Inflammatory macrophage treated with lipopolysaccharide for 4 hours (primary cell): Measurements from ENCODE around the gene ACOX3.

ENCODE experiments used
- DNase-seq: peaks from one replicate; pipeline ENCODE4 v3.0.0-alpha.2; 2020

ACOX3 gene

GRCh38 chr4:8370835-8371595 is 69.5 kb downstream of the ACOX3 start:
- no peak for DNase-seq

- no peak for DNase-seq
Measured at GRCh38 chr4:8370106-8370787, 70.3 kb downstream of the ACOX3 start.

DNA sequence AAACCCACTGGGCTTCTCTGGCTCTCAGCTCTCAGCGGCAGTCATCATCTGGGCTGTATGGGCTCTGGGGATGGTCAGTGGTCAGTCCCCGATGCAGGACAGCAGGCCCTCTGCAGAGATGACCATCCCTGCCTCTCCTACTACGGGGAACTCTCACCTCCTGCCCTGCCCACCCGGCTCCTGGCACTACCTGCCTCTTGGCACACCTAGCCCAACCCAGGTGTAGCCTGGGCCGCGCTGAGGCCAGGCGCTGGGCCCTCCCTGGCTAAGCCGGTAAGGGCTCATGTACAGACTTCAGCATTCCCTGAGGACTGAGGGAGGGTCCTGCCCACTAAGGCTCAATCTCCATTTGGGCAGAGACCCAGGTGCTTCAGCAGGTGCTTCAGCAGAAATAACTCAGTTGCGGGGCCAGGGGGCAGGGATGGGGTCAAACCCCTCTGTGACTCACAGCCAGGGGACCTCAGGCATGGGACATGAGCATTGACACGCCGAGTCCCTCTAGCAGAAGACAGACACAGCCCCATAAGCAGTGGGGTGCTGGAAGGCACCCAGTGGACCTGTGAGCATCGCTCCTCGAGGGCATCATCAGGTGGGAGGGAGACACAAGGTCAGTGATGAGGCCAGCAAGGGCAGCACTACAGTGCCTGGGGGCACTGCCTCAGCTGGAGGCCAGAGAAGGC is 71.0 kb downstream of the ACOX3 start:
- DNase-seq: no peak

GRCh38 chr4:8368998-8369397 is 71.5 kb downstream of the ACOX3 start:
- no peak for DNase-seq

DNA sequence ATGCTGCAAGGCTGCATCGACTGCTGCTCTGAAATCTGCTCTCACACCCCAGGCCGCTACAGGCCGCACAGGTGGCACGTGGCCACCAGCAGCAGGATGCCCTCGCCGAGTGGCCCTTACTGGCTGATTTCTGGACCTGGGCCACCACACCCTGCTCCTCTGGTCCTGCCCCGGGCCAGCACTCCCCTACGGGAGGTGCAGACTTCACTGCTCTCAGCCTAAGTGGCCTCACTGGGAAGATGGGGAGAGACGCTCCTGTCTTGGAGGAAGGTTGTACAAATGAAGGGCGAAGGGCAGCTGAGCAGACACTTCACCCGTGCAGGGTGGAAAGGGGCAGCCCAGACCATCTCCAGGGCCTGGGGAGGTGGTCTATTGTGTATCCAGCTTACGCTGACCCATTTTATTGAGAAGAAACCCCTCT is 72.5 kb downstream of the ACOX3 start:
- DNase-seq: no peak

DNA sequence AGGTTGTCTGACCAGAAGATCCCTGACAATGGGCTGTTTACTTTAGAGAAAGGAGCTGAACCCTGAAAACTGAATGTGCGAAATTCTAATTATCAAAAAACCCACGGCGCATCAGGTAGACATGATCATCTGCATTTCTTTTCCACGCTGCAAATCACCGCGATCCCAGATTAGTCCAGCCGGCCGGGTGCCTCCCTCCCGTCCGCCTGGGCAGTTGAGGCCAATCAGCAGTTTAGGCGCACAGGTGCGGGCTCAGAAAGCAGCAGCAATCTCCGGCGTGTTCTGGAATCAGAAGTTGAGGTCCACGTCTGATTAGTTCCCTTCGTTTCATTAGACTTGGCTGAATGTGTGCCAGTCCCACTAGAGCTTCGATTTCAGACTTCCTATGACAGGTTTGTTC is 73.9 kb downstream of the ACOX3 start:
- DNase-seq: no peak

DNA sequence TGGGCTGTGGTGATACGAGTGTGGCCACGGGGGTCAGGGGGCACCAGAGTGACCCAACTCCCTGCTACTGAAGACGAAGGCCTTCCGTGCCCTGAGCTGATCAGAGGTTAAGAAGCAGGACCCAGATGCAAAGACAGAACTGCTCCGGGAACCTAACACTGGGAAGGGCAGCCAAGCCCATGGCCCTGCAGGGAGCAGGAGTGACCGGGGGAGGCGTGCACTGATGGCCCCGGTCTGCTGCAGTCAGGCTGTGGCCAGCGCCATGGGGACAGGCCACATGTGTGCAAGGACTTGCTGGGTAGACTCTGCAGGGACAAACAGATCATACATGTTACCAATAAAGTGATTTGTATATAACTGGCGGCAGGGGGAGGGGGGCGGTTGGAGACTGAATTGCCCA is 74.6 kb downstream of the ACOX3 start:
- DNase-seq: no peak

DNA sequence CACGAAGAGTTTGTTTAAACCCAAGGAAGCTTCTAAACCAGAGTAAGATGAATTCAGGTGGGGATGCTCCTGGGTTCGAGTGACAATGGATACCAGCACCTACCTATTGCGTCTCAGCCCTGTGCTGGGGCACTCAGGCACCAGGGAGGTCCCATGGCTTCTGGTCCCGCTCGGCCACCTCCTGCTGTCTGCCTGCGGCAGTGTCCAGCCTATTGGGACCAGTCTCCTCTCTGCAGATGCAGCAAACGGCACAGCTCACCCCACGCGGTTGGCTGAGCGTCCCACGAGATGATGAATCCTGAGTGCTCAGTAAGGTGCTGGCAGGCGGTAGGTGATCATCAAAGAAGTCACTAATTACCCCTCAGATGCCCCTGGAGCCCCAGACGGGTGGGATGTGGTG is 75.2 kb downstream of the ACOX3 start:
- no peak for DNase-seq

DNA sequence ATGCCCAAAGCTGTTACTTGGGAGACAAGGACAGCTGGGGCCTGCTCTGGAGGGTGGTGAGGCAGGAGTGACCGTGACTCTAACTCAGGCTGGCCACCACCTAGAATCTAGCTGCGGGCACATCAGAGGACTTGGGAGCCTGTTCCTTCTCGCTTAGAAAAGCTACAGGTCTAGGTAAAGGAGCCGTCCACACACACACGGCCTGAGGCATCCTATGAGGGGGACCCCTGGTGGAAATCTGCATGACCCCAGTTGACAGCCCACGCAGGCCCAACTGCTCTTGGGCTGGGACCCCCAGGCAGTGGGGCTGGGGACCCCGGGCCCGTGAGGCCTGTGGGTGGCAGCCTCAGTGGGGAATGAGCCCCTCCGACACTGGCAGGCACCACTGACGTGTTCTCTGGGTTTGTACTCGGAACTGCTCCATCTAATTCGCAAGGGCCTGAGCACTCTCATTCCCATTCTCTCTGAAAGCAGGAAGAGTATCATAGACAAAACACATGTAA is 75.6 kb downstream of the ACOX3 start:
- DNase-seq: no peak

DNA sequence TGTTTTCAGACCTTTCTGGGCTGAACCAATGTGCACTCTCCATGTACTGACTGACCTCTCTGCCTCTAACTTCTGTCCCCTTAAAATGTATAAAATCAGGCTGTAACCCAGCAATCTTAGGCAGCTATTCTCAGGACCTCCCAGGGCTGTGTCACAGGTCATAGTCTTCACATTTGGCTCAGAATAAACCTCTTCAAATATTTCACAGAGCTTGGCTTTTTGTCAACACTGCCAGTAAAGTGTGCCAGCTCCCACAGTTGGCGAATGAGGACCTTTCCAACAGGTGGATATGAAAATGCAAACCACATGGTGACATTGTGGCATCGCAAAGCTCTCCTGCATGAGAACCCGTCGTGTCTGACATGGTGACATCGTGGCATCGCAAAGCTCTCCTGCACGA is 76.4 kb downstream of the ACOX3 start:
- DNase-seq: no peak

DNA sequence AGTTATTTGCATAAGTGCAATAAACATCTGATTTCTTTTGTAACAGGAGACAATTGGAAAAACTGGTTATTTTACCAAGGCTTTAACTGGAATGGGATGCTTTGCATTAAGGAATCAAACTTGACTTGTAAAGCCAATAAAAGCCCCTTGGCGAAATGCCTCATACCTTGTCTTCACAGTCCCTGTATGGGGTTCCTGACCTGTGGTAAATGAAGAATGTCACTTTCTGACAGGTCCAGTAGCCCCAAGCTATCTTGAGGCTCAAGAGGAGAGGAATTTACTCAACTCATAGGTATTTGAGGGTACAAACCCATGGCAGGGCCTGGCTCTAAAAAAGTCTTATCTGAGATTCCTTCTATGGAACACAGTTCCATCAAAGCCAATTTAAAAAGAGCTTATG is 78.0 kb downstream of the ACOX3 start:
- DNase-seq: no peak

GRCh38 chr4:8359193-8359592 is 81.3 kb downstream of the ACOX3 start:
- no peak for DNase-seq

- DNase-seq: no peak
Measured at GRCh38 chr4:8356856-8357255, 83.7 kb downstream of the ACOX3 start.

GRCh38 chr4:8355864-8356565 is 84.5 kb downstream of the ACOX3 start:
- DNase-seq: no peak

DNA sequence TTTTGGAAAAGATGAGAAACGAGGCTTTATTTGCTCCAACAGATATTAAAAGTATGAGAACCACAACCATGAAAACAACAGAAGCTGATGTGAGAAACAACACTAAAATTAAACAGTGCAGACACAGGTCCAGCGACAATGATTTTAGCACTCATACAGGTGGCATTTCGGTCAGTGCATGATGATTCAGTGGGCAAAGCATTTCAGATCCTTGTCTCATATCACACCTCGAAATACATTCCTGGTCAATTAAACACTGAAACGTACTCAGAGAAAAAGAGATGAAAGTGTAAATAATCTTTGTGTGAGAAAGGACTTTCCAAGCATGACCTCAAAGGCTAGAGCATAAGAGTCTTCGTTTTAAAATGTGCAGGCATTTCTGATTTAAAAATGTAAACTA is 85.2 kb downstream of the ACOX3 start:
- DNase-seq: no peak

DNA sequence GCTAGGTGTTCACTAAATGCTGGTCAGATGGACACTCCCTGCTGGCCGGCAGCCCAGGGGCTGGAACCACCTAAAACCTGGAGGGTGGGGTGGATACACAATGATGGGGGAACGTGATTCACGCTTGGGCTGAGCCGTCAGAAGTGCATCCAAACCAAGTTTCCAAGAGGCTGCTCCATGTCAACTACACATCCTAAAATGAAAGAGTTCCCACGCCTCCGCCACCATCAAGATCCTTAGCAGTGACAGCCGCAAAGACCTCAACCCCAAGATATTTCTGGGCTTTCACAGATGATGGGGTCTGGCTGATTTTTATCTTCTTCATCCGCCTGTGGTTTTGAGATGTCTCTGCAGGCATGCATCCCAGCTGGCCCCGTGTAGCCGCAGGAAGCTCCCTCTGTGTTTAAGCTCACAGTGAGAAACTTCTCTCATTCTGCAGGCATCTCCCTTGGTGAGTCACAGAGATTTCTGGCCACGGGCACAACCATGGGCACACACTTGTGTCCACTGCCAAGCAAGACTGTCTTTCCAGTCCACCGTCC is 86.5 kb downstream of the ACOX3 start:
- no peak for DNase-seq

DNA sequence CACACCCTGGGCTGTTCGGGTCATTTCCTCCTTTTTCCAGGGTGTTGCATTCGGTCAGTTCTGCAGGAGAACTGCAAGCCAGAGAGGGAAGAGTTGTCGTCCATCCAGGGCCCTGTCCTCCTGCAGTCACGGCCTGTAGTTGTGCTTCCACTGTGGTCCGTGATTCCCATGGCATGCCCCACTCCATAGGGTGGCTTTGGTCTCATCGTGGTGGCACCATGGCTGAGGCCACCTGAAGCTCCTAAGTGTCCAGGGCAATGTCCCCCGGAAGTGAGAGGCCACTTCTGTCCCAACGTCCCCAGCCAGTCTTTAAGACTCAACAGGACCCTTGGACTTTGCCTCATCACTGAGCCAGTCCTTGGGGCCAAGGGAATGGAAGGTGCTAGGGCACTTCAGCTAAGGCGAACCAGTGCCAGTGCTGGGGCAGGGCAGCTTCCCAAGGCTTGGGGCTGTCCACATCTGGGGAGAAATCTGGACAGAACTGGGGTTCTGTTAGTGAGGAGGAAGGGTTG is 87.3 kb downstream of the ACOX3 start:
- no peak for DNase-seq

DNA sequence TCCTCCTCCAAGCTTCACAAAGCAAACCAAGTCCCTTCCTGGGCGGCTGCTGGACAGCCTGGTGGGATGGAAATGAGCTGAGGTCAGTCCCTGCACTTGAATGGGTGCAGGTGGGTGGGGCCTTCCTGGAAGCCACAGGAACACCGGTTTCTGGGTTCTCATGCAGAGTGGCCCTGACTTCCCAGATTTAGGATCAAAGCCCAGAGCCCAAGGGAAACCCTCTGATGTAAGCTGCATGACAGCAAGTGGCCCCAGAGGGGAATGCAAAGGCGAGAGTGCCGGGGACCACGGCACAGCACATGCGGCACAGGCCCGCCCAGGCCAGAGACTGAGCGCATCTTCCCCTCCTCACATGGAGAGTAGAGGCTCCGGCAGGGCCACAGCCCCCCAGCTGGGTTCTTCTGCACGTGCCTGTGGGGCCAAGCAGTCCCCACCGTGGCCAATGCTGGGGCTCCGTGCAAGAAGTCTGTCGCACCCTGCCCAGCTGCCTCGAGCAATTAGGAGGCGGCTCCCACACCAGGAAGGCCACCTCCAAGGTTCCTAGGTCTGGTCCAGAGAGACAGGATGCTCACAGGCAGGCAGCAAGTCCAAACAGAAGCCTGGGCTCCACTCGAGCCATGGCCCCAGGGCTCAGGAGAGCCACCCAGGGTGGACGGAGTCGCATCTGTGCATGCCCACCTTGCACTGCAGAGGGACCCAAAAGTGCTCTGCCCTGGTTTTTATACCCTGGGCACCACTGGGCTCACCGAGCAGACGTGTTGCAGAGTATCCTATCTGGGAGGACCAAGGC is 88.0 kb downstream of the ACOX3 start:
- DNase-seq: no peak

DNA sequence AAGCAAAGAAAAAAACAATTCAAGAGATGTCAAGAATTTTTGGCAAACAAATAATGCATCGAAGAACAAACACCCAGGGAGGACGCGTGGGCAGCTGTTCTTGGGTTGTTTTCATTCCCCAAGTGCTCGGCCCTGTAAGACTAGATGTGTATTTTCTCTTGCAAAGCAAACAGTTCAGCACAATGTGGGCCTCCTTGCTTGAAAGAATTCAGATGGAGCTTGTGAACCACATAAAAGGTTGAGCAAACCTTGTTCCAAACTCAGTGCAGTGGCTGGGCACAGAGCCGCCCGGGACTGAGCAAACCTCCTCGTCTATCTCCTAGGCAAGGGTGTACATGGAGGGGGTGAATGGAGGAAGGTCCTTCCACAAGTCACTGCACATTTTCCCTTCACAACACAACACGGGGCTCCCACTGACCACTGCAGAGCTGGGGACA is 88.6 kb downstream of the ACOX3 start:
- DNase-seq: no peak

DNA sequence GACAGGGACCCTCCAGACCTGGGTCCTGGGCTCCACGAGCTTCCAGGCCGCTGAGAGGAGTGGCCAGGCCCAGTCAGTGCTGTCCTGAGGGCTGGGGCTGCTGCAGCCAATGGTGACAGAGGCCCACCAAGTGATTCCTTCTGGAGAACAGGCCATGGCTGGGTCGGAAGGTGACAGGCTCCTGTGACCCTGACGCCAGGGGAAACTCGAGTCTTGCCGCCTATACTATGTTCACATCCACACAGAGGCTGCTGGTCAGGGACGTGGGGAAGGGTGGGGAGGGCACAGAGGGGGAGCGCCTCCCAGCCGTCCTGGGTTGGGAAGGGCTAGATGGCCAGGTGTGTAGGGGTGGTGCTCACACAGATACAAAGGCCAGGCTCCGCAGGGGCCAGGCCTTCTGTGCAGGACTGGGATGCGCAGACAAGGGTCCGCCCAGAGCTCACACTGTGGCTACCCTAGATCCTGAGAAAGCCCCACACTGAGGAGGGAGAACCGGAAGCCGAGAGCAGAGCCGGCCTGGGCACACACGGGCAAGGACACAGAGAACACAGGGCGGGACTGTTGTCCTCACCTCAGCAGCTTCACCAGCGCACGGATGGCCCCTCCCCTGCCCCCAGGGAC is 89.6 kb downstream of the ACOX3 start:
- DNase-seq: no peak

- no peak for DNase-seq
Measured at GRCh38 chr4:8350352-8350751, 90.2 kb downstream of the ACOX3 start.
